Fibroblast of skin of left quadriceps (primary cell): ENCODE data around the gene PRR36.
"Not testable (repeated sequence)": the region's sequence is repeated elsewhere in the genome, so short reads cannot be mapped to it uniquely, and the experiment has no call there.

Experiments used
- DNase-seq, 2 experiments: peaks; one replicate each; pipeline ENCODE4 v3.0.0-alpha.2; 2013; ENCODE audit warnings: low read depth in 2 of 2

Gene PRR36

DNA sequence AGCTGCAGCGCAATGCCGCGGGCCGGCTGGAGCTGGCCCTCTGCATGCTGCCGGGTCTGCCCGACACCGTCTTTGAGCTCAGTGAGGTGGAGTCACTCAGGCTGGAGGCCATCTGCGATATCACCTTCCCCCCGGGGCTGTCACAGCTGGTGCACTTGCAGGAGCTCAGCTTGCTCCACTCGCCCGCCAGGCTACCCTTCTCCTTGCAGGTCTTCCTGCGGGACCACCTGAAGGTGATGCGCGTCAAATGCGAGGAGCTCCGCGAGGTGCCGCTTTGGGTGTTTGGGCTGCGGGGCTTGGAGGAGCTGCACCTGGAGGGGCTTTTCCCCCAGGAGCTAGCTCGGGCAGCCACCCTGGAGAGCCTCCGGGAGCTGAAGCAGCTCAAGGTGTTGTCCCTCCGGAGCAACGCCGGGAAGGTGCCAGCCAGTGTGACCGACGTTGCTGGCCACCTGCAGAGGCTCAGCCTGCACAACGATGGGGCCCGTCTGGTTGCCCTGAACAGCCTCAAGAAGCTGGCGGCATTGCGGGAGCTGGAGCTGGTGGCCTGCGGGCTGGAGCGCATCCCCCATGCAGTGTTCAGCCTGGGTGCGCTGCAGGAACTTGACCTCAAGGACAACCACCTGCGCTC is 25.7 kb upstream of the PRR36 start:
- DNase-seq, result no peak

DNA sequence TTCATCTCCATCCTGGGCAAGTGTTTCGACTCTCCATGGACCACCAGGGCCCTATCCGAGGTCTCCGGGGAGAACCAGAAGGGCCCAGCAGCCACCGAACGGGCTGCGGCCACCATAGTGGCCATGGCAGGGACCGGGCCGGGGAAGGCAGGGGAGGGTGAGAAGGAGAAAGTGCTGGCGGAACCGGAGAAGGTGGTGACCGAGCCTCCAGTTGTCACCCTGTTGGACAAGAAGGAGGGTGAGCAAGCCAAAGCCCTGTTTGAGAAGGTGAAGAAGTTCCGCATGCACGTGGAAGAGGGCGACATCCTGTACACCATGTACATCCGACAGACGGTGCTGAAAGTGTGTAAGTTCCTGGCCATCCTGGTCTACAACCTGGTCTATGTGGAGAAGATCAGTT is 24.8 kb upstream of the PRR36 start:
- DNase-seq, result no peak

DNA sequence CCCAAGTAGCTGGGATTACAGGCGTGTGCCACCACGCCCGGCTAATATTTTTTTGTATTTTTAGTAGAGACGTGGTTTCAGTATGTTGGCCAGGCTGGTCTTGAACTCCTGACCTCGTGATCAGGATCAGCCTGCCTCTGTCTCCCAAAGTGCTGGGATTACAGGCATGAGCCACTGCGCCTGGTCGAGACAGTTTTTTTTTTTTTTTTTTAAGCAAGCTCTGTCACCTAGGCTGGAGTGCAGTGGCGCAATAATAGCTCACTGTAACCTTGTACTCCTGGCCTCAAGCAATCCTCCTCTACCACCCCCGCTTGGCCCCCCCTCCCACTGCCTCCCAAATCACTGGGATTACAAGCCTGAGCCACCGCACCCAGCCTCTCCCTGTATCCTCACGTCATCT is 23.1 kb upstream of the PRR36 start:
- DNase-seq, result no peak

DNA sequence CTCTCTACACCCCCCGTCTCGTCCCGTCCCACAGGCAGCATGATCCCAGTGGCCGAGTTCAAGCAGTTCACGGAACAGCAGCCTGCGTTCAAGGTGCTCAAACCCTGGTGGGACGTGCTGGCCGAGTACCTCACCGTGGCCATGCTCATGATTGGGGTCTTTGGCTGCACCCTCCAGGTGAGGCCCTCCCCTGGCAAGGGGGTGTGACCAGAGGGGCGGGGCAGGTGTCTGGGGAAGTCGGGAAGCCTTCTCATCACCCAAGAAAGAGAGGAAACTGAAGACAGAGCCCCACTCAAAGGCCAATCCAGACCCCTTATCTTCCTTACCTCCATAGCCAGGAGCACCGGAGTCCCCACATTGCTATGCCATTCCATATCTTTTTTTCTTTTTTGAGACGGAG is 21.4 kb upstream of the PRR36 start:
- no peak for DNase-seq

DNA sequence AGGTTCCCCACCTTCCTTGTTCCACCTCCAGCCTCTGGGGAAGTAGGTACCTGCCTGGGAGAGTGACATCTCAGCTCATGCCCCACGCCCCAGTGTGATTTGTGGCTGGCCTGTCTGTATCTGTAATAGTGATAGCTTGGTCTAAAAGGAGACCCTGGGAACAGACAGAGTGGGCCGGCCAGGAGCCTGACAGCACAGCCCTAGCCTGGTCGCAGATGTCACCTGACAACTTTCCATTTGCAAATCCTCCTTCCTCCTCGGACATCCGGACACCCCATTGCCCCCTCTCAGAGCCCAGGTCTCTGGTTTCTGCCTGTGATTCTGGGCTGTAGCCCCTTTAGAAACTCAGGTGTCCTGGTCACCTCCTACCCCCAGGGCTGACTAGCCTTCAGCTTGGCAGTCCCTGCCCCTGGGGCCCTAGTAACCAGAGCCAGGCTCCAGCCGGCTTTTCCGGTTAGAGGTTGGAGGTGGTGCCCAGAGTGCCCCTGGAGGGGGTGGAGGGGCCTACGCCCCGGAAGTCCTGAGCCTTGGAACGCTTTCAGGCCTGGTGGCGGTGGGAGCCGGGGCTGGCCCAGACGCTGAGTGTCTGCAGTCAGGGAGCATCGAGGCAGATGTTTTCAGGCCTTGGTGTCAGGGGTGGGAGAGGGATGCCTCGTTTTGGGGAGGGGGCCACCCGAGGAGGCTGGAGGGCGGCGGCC is 20.6 kb upstream of the PRR36 start:
- no peak for DNase-seq

DNA sequence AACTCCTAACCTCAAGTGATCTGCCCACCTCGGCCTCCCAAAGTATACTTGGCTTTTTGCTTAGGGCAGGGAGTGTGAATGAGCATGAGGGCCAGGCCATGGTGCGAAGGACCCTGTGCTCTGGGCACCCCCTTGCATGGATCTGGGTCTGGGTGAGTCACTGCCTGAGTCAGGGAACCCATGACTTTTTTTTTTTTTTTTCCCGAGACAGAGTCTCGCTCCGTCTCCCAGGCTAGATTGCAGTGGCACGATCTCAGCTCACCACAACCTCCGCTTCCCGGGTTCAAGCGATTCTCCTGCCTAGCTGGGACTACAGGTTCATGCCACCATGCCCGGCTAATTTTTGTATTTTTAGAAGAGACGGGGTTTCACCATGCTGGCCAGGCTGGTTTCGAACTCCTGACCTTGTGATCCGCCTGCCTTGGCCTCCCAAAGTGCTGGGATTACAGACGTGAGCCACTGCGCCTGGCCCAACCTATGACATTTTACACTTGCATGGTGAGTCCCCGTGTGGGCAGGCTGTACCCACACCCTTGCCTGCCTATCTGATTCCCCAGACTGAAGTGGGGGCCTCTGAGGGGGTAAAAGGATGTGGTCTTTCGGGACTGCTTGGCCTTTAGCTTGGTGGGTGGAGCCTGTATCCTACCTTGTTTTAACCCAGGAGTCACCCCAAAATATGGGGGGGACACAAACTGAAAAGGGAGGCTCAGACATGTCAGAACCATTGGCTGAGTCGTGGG is 19.3 kb upstream of the PRR36 start:
- not testable (repeated sequence) for DNase-seq

DNA sequence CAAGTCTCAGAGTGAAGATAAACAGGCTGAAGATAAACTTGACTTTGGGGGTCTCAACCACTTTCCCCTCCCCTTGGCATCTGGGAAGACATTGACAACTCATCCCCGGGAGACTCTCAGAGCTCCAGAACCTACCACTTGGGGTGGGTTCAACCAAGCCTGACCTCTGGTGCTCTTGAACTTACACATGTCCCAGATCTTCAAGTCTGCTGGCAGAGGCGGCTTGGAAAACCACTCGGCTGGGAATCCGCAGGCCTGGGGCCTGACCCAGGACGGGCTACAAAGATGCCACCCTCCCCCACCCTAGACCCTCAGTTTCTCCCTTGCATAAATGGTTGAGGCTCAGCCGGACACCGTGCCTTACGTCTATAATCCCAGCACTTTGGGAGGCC is 14.6 kb upstream of the PRR36 start:
- no peak for DNase-seq

DNA sequence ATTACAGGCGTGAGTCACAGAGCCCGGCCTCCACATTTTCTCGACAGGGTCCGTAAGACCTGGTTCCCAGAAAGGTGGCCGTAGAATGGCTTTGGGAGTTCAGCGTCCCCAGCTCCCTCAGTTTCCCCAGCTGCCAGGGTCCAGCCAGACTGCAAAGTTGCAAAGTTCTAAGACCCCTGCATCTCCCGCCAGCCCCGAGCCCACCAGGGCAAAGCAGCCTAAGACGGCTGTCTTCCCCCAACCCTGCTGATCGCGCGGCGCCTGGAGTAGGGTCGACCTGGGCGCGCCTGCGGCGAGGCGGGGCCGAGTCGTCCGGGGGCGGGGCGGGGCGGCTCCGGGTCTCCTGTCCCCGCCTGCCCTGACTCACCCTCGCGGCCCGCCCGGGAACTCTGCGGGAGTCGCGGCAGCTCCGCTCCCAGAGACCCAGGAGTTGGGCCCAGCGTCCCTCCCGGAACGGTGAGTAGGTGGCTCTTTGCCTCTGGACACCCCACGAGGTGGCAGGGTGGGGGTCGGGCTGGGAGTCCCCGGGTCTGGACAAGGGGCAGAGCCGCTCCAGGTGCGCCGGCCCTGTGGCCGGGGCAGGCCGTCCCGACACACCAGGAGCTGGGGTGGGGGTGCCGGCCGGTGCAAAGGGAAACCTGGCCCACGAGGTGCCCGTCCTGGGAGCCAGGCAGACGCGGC is 14.1 kb upstream of the PRR36 start, which contains the start of gene LRRC8E:
LRRC8E (plus strand) TSS at position 366 of the 681 bp plus-strand sequence. CDS start 7,094 bp downstream, outside the sequence.
- peak in 1 of 2 experiments; percentile 29 for DNase-seq

DNA sequence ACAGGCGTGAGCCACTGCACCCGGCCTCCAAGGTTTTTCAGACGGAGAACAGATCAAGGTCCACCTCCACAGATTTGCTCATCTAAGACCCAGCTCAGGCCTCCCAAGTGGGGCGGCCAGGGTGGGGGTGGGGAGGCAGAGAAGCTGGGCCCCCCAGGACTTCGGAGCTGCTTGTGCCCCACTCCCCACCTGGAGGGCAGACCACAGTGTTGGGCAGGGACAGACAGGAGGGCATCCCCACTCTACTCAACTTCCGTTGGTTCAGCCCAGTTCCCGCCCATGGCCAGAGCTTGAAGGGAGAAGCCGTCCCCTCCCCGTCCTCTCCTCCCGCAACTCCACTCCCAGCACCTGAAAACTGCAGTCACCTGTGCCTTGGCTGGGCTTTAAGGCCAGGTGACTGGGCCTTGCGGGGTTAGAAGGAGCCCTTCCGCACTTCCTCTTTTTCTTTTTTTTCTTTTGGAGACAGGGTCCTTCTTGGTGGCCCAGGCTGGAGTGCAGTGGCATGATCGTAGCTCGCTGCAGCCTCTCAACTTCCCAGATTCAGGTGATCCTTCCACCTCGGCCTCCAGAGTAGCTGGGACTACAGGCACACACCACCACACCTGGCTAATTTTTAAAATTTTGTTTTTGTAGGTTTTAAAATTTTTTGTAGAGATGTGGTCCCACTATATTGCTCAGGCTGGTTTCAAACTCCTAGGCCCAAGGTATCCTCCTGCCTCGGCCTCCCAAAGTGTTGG is 13.4 kb upstream of the PRR36 start:
- no peak for DNase-seq

DNA sequence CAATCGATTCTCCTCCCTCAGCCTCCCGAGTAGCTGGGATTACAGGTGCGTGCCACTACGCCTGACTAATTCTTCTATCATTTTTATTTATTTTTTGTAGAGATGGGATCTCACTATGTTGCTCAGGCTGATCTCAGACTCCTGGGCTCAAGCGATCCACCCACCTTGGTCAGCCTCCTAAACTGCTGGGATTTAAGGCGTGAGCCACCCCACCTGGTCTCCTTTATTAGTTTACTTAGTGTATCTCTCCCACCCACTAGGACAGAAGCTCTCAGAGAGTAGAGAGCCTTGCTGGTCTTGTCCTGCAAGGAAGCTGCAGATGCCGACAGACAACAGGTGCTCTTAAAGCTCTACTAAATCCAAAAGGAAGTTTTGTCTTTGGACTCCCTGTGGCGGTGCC is 11.6 kb upstream of the PRR36 start:
- no peak for DNase-seq

DNA sequence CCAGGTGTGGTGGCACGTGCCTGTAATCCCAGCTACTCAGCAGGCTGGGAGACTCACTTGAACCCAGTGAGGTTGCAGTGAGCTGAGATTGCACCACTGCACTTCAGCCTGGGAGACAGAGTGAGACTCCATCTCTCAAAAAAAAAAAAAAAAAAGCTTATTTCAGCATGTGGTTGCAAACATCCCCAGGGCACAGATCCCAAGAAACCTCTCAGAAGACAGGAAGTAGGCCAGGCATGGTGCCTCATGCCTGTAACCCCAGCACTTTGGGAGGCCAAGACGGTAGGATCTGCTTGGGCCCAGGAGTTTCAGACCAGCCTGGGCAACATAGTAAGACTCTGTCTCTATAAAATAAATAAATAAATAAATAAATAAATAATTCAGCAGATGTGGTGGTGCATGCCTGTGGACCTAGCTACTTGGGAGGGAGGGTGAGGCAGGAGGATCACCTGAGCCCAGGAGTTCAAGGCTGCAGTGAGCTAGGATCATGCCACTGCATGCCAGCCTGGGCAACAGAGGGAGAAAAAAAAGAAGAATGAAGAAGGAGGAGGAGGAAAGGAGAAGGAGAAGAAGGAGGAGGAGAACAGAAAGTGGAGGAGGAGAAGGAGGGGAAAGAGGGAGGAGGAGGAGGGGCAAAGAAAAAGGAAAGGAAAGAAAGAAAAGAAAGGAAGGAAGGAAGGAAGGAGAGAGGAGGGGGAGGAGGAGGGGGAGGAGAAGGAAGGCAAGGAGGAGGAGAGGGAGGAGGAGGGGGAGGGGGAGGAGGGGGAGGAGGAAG is 9.8 kb upstream of the PRR36 start:
- DNase-seq, result no peak

DNA sequence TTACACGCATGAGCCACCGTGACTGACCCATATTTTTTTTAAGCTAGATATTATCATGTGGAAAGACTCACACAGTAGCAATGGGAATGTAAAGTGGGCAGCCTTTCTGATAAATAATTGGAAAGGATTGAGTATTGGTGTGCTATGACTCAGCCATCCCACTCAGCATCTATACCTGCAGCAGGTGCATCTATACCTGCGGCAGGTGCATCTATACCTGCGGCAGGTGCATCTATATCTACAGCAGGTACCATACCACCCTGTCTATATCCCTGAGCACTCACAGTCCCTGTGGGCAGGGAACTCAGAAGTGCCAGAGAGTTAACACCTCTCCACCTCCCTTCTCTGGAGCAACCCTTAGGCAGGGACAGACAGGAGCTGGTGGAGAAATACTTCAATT is 8.9 kb upstream of the PRR36 start:
- no peak for DNase-seq

DNA sequence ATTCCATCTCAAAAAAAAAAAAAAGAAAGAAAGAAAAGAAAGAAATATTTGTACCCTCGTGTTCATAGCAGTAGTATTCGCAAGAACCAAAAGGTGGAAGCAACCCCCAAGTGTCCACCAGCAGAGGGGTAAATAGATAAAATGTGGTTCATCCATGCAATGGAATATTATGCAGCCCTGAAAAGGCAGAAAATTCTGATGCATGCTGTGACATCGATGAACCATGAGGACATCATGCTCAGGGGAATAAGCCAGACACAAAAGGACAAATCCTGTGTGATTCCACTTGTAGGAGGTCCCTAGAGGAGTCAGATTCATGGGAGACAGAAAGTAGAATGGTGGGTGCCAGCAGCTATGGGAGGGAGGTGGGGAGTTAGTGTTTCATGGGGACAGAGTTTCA is 7.7 kb upstream of the PRR36 start:
- no peak for DNase-seq

DNA sequence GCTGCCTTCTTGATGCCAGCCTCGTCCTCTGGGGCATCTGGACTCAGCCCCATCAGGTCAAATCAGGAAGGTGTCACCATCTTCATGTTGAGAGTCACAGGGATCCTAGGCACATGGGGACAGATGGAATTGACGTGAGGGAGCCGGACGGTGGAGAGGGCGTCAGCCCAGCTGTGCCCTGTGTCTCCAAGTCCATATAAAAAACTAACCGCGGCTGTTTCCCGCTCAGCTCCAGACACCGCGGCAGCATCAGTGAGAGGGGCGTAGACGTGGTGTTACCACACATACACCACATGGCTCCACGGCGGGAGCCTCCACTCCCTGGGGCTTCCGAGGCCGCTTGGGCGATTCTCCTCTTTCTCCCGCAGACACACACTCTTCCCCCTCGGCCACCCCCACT is 5.6 kb upstream of the PRR36 start:
- DNase-seq, result no peak

DNA sequence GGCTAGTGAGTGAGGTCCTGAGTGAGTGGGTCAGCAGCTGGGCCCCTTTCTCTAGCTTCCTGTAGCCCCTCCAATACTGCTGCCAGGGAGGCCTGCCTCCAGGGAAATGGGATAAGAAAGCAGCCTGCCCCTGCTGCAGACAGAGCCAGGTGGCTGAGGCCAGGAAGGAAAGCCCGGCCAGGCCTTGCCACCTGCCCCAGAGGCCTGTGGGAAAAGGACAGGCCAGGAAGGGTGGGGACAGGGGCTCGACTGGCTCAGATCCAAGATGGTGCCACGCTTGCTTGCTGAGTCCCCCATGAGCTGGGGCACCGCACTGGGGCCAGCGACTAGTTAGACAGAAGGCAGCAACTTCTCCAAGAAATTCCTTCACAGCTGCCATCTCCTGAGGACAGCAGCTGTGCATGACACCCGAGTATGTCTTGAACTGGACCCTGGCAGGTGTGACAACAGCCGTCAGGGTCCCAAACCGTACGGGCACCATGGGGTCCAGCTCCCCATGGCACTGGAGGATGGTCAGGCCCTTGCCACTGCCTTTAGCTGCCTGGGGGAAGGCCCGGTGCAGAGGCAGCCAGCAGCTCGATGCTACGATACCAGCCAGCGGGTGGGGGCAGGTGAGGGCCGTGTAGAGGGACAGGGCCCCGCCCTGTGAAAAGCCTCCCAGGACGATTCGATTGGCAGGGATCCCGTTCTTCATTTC is 5.1 kb upstream of the PRR36 start:
- no peak for DNase-seq

DNA sequence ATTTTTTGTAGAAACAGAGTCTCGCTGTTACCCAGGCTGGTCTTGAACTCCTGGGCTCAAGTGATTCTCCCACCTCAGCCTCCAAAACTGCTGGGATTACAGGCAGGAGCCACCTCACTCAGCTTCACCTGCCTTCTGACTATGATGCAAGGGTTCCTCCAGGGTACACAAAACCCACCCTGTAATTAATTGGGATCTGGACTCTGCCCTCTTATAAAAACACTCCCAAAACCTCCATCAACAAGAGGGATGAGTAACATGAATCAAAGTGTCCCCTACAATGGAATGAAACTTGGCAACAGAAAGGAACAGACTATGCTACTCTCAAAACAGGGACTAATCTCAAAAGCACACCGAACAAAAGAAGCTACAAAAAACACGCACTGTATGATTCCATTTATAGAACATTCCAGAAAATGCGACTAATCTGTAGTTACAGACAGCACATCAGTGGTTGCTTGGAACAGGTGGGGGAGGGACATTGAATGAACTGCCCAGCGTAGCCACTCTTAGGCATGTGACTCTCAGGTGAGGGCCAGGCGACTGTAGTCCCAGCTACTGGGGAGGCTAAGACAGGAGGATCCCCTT is 3.2 kb upstream of the PRR36 start:
- no peak for DNase-seq

DNA sequence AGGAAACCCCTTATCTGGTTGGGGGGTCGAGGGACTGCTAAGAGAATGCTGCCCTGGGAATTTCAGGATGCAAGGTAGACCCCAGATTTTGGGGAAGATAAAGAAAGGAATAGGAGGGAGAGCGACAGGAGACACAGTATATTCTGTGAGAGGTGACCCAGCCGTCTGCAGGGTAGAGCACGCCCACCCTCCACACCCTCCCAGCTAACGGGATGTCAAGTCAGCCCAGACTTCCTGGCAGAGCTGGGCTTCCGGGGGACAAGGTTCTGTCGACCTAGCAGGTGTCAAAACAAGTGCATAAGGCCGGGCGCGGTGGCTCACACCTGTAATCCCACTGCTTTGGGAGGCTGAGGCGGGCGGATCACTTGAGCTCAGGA is 695 bp upstream of the PRR36 start:
- no peak for DNase-seq

DNA sequence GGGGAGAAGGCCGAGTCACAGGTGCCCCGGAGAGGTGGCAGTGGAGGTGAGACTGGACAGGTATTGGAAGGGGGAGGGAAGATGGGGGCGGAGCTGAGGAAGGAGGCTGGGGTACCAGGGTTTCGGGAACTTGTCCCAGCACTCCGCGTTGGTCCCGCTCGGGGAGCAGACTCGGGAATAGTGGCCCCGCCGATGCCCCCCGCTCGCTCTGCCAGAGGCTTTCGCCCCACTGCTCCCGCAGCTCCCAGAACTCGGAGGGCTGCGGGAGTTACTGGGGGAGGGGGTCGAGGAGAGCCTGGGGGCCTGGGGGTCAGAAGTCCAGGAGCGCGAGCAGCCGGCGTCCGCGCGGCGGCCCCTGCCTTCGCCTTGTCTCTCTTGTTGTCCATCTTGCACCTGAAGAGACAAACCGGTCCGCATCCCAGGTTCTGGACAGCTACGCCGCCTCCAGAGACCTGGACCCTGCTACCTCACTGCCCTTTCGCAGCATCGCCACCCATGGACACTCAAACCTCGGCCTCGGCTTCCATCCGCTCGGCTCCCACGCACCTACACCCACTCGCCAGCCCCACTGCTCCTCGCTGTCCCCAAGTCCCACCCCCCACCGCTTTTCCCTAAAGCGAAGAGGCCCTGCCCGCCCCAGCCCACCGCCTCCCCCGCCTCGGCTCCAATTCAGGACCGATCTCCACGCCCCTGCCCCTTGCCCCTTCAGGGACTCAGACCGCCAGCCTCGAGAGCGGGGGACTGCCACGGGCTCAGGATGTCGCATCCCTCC is 700 bp downstream of the PRR36 start:
- DNase-seq, result no peak
